H9 (cell line): ENCODE results near the gene HS3ST3B1. TPM values are rescaled to one million over a fixed set of nuclear protein-coding genes. Genes with fewer than 3 reads are reported as not detected.

Source experiments
- DNase-seq: peaks from one replicate; pipeline ENCODE4 v3.0.0-alpha.2; 2017
- H2AFZ ChIP-seq: one replicate; pipeline ENCODE4 v1.6.1; 2013; ENCODE audit warnings: mild to moderate bottlenecking, low read length, control low read depth, moderate library complexity
- H2AK5ac ChIP-seq: 2 replicates; pipeline ENCODE4 v1.6.1; 2013; ENCODE audit warnings: low read length, control low read depth, mixed read lengths; ENCODE audit not compliant: insufficient read length
- H2BK120ac ChIP-seq: one replicate; pipeline ENCODE4 v1.6.1; 2013; ENCODE audit warnings: low read depth, mild to moderate bottlenecking, low read length, control low read depth, inconsistent platforms; ENCODE audit not compliant: poor library complexity, severe bottlenecking
- H2BK12ac ChIP-seq: 2 replicates; pipeline ENCODE4 v1.6.1; 2013; ENCODE audit warnings: low read length, control low read depth, mixed read lengths, low read depth; ENCODE audit not compliant: insufficient read length
- H2BK15ac ChIP-seq: 2 replicates; pipeline ENCODE4 v1.6.1; 2013; ENCODE audit warnings: low read depth, low read length, control low read depth
- H2BK20ac ChIP-seq: one replicate; pipeline ENCODE4 v1.6.1; 2013; ENCODE audit warnings: low read depth, mild to moderate bottlenecking, low read length, control low read depth, inconsistent platforms; ENCODE audit not compliant: poor library complexity, severe bottlenecking
- H2BK5ac ChIP-seq: 2 replicates; pipeline ENCODE4 v1.6.1; 2013; ENCODE audit warnings: low read length, control low read depth, mixed read lengths; ENCODE audit not compliant: insufficient read length
- H3K14ac ChIP-seq: 2 replicates; pipeline ENCODE4 v1.6.1; 2013; ENCODE audit warnings: low read length, control low read depth; ENCODE audit not compliant: insufficient read depth
- H3K18ac ChIP-seq: 2 replicates; pipeline ENCODE4 v1.6.1; 2013; ENCODE audit warnings: low read depth, mild to moderate bottlenecking, mixed read lengths, low read length, control low read depth; ENCODE audit not compliant: insufficient read length
- H3K23ac ChIP-seq: 2 replicates; pipeline ENCODE4 v1.6.1; 2013; ENCODE audit warnings: low read length, control low read depth, mixed read lengths, low read depth; ENCODE audit not compliant: insufficient read length
- H3K23me2 ChIP-seq: 2 replicates; pipeline ENCODE4 v1.6.1; 2013; ENCODE audit warnings: low read depth, mild to moderate bottlenecking, mixed read lengths, low read length, control low read depth; ENCODE audit not compliant: insufficient read length, poor library complexity, severe bottlenecking
- H3K27ac ChIP-seq: 2 replicates; pipeline ENCODE4 v1.5.1; 2013; ENCODE audit warnings: low read length, control low read depth, mixed read lengths, low read depth; ENCODE audit not compliant: insufficient read length
- H3K27me3 ChIP-seq: 2 replicates; pipeline ENCODE4 v1.6.1; 2013; ENCODE audit warnings: low read length, control low read depth, inconsistent platforms; ENCODE audit not compliant: insufficient read depth
- H3K4ac ChIP-seq: 2 replicates; pipeline ENCODE4 v1.6.1; 2013; ENCODE audit warnings: low read depth, mild to moderate bottlenecking, control low read depth, inconsistent platforms, low read length, moderate library complexity
- H3K4me1 ChIP-seq: 2 replicates; pipeline ENCODE4 v1.6.1; 2013; ENCODE audit warnings: low read length, control low read depth, inconsistent platforms; ENCODE audit not compliant: insufficient read depth
- H3K4me2 ChIP-seq: 2 replicates; pipeline ENCODE4 v1.6.1; 2013; ENCODE audit warnings: low read length, control low read depth, mixed read lengths; ENCODE audit not compliant: insufficient read length, insufficient read depth
- H3K56ac ChIP-seq: 2 replicates; pipeline ENCODE4 v1.6.1; 2013; ENCODE audit warnings: low read depth, mild to moderate bottlenecking, mixed read lengths, low read length, control low read depth; ENCODE audit not compliant: insufficient read length
- H3K79me1 ChIP-seq: 2 replicates; pipeline ENCODE4 v1.6.1; 2013; ENCODE audit warnings: low read depth, mild to moderate bottlenecking, moderate library complexity, low read length, control low read depth, inconsistent platforms; ENCODE audit not compliant: insufficient read depth, poor library complexity, severe bottlenecking
- H3K79me2 ChIP-seq: 2 replicates; pipeline ENCODE4 v1.6.1; 2013; ENCODE audit warnings: low read length, control low read depth, inconsistent platforms; ENCODE audit not compliant: insufficient read depth
- H3K9ac ChIP-seq: 2 replicates; pipeline ENCODE4 v1.6.1; 2013; ENCODE audit warnings: low read length, control low read depth, mixed read lengths; ENCODE audit not compliant: insufficient read length; ENCODE audit errors: extremely low read depth
- H3K9me3 ChIP-seq: one replicate; pipeline ENCODE4 v1.6.1; 2013; ENCODE audit warnings: low read depth, low read length, inconsistent platforms; ENCODE audit not compliant: control insufficient read depth
- H3T11ph ChIP-seq: one replicate; pipeline ENCODE4 v1.6.1; 2013; ENCODE audit warnings: mild to moderate bottlenecking, low read length, control low read depth, inconsistent platforms
- H4K20me1 ChIP-seq: one replicate; pipeline ENCODE4 v1.6.1; 2013; ENCODE audit not compliant: control insufficient read depth, insufficient read length, insufficient read depth
- H4K5ac ChIP-seq: 2 replicates; pipeline ENCODE4 v1.6.1; 2013; ENCODE audit warnings: low read depth, mild to moderate bottlenecking, mixed read lengths, low read length, control low read depth; ENCODE audit not compliant: insufficient read length
- H4K8ac ChIP-seq: replicated peaks from 2 replicates; pipeline ENCODE4 v1.6.1; 2013; ENCODE audit warnings: low read length, control low read depth, mixed read lengths, low read depth; ENCODE audit not compliant: insufficient read length
- H4K91ac ChIP-seq: 2 replicates; pipeline ENCODE4 v1.6.1; 2013; ENCODE audit warnings: low read depth, mild to moderate bottlenecking, moderate library complexity, mixed read lengths, low read length, control low read depth; ENCODE audit not compliant: insufficient read length
- H3K27ac Mint-ChIP-seq, 3 experiments: 2 replicates in 2 of 3; 3 replicates in 1 of 3; pipeline ENCODE4 v1.8.0; 2020 to 2021; ENCODE audit warnings: mixed read lengths in 3 of 3, mild to moderate bottlenecking in 1 of 3, moderate library complexity in 1 of 3
- H3K27me3 Mint-ChIP-seq: 2 replicates; pipeline ENCODE4 v1.8.0; 2021; ENCODE audit warnings: low read depth, mild to moderate bottlenecking, moderate library complexity, mixed read lengths
- H3K36me3 Mint-ChIP-seq, 3 experiments: 2 replicates in 2 of 3; 3 replicates in 1 of 3; pipeline ENCODE4 v1.8.0; 2020 to 2021; ENCODE audit warnings: low read depth in 3 of 3, mixed read lengths in 3 of 3; ENCODE audit not compliant: insufficient read depth in 1 of 3
- H3K4me1 Mint-ChIP-seq, 2 experiments: 2 replicates each; pipeline ENCODE4 v1.8.0; 2020; ENCODE audit warnings: mixed read lengths in 2 of 2
- H3K4me3 Mint-ChIP-seq, 2 experiments: 2 replicates in 1 of 2; 3 replicates in 1 of 2; pipeline ENCODE4 v1.8.0; 2020 to 2021; ENCODE audit warnings: mild to moderate bottlenecking in 2 of 2, mixed read lengths in 2 of 2, moderate library complexity in 1 of 2
- H3K9me3 Mint-ChIP-seq, 2 experiments: 2 replicates in 1 of 2; 3 replicates in 1 of 2; pipeline ENCODE4 v1.8.0; 2020; ENCODE audit warnings: mild to moderate bottlenecking in 2 of 2, mixed read lengths in 2 of 2, moderate library complexity in 1 of 2
- CTCF ChIP-seq: fragments of 200-600 bp; sonication (generic); conservative IDR thresholded peaks from 3 replicates; pipeline ENCODE4 v1.8.0; 2021; ENCODE audit warnings: antibody characterized with exemption, mild to moderate bottlenecking
- whole genome bisulfite sequencing: extraction: QIAGEN DNeasy Blood & Tissue Kit; methylation state at CpG from one replicate; pipeline ENCODE4 v1.1.7; 2013; ENCODE audit warnings: missing lambda C conversion rate, low lambda C conversion rate, mixed read lengths; ENCODE audit not compliant: insufficient read length; ENCODE audit errors: extremely low coverage; 5-methylcytosine and 5-hydroxymethylcytosine counted together
- total RNA-seq: library from RNA; stranded (reverse); gene quantifications from 2 replicates; pipeline ENCODE4 v1.2.1, GENCODE V29; 2021

The HS3ST3B1 gene
- total RNA-seq, 1 experiment from 2014 or later, result 2.8 TPM

- Histone ChIP-seq H3K27ac (no peak overlapping the region), H3K4me2 (peak overlapping the region; percentile 94), H2AFZ (no peak overlapping the region), H3T11ph (no peak overlapping the region), H4K5ac (no peak overlapping the region), H4K20me1 (peaks cover 3% of the 10 kb centered on the region), H2AK5ac (no peak overlapping the region), H2BK120ac (no peak overlapping the region), H3K14ac (peak overlapping the region; percentile 68), H4K91ac (no peak overlapping the region), H3K9me3 (no peaks in the 10 kb centered on the region), H3K4ac (no peak overlapping the region), H3K23ac (no peak overlapping the region), H2BK5ac (no peak overlapping the region), H2BK12ac (no peak overlapping the region), H3K9ac (no peak overlapping the region), H4K8ac (no peak overlapping the region), H2BK15ac (no peak overlapping the region), H3K18ac (no peak overlapping the region), H3K23me2 (peaks cover 28% of the 10 kb centered on the region), H2BK20ac (no peak overlapping the region), H3K79me1 (no peaks in the 10 kb centered on the region), H3K79me2 (no peaks in the 10 kb centered on the region), H3K56ac (no peak overlapping the region), H3K27me3 (peaks cover 51% of the 10 kb centered on the region), H3K4me1 (no peaks in the 10 kb centered on the region)
- no peaks in the 10 kb centered on the region; a peak in 1 of 7 replicates for H3K36me3 Mint-ChIP-seq
- H3K4me3 Mint-ChIP-seq, result peak overlapping the region; percentile 64 to 92
- DNase-seq, result peak; percentile 77
- TF ChIP-seq CTCF, result peak; percentile 70
- H3K9me3 Mint-ChIP-seq, result peaks cover 0 to 2% of the 10 kb centered on the region in 2 experiments; a peak in 1 of 5 replicates
- H3K27ac Mint-ChIP-seq, result no peak overlapping the region
- H3K27me3 Mint-ChIP-seq, result peaks cover 88% of the 10 kb centered on the region
- H3K4me1 Mint-ChIP-seq, result peaks cover 36 to 38% of the 10 kb centered on the region in 2 experiments
- no CpG with 5 or more reads among the region's 63 CpGs for WGBS
Observed at GRCh38 chr17:14297161-14297851, 3.6 kb upstream of the HS3ST3B1 start.
